Measurements from ENCODE around the gene VPS72. TPM values are rescaled to one million over a fixed set of nuclear protein-coding genes. Genes with fewer than 3 reads are reported as not detected.
"Not testable (repeated sequence)": the region's sequence is repeated elsewhere in the genome, so short reads cannot be mapped to it uniquely, and the experiment has no call there.

The VPS72 gene
- total RNA-seq, 4 donors from 2014 or later = 27.3 to 43.3 (median 31.1) TPM

DNA sequence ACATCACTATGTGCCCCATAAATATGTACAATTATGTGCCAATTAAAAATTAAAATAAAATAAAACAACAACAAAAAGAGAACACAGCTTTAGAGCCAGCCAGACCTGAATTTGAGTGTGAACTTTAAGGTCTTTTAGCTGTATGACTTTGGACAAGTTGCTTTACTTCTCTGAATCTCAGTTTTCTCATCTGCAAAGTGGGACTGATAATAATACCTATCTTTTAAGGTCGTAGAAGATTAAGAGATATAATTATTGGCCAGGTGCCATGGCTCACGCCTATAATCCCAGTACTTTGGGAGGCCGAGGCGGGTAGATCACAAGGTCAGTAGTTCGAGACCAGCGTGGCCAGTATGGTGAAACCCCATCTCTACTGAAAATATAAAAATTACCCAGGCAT, 3.3 kb upstream of the VPS72 start:
- intact Hi-C loops (cut with DNase I; ENCODE audit: low total_unique reads) = no loop called here
- DNase-seq (ENCODE audit: low spot score in 2 of 2) = no peak
- no peak for TF ChIP-seq POLR2A (IDR thresholded peaks at IDR 0.05)
- TF ChIP-seq, protein P1, sequence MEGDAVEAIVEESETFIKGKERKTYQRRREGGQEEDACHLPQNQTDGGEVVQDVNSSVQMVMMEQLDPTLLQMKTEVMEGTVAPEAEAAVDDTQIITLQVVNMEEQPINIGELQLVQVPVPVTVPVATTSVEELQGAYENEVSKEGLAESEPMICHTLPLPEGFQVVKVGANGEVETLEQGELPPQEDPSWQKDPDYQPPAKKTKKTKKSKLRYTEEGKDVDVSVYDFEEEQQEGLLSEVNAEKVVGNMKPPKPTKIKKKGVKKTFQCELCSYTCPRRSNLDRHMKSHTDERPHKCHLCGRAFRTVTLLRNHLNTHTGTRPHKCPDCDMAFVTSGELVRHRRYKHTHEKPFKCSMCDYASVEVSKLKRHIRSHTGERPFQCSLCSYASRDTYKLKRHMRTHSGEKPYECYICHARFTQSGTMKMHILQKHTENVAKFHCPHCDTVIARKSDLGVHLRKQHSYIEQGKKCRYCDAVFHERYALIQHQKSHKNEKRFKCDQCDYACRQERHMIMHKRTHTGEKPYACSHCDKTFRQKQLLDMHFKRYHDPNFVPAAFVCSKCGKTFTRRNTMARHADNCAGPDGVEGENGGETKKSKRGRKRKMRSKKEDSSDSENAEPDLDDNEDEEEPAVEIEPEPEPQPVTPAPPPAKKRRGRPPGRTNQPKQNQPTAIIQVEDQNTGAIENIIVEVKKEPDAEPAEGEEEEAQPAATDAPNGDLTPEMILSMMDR (IDR thresholded peaks at IDR 0.05) = no peak
- H3K4me3 ChIP-seq (ENCODE audit: low read depth, poor library complexity, severe bottlenecking) = no peak overlapping the region
- 59 to 62% methylated on average over 6 of the region's 6 CpGs for WGBS, 2 donors

DNA sequence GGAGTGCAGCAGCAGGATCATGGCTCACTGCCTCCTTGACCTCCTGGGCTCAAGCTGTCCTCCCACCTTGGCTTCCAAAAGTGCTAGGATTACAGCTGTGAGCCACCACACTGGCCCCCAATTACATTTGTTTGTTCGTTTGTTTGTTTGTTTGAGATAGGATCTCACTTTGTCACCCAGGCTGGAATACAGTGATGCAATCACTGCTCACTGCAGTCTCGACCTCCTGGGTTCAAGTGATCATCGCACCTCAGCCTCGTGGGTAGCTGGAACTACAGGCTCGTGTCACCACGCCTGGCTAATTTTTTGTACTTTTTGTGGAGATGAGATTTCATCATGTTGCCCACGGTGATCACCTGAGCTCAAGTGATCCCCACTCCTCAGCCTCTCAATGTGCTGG, 2.0 kb upstream of the VPS72 start:
- DNase-seq (ENCODE audit: low spot score in 2 of 2) = no peak
- no peak overlapping the region for H3K4me3 ChIP-seq (ENCODE audit: low read depth, poor library complexity, severe bottlenecking)
- TF ChIP-seq, protein P1 (IDR thresholded peaks at IDR 0.05) = no peak
- TF ChIP-seq POLR2A (IDR thresholded peaks at IDR 0.05) = no peak
- intact Hi-C loops (cut with DNase I; ENCODE audit: low total_unique reads) = no loop called here
- 80 to 88% methylated on average over 7 of the region's 7 CpGs for WGBS, 2 donors

DNA sequence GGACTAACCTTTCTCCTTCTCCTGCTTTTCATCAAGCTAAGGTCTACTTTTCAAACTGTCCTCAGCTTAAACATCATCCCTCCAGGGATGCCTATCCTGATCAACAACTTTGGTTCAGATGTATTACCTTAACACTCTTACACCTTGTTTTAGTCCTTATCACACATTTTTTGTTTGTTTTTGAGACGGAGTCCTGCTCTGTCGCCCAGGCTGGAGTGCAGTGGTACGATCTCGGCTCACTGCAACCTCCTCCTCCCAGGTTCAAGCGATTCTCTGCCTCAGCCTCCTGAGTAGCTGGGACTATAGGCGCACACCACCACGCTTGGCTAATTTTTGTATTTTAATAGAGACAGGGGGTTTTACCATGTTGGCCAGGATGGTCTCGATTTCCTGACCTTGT, 1.3 kb downstream of the VPS72 start:
- WGBS, 2 donors = 75 to 77% methylated on average over 8 of the region's 8 CpGs
- H3K4me3 ChIP-seq (ENCODE audit: low read depth, poor library complexity, severe bottlenecking); intact Hi-C loops (cut with DNase I; ENCODE audit: low total_unique reads); DNase-seq (ENCODE audit: low spot score in 2 of 2): not testable (repeated sequence)

DNA sequence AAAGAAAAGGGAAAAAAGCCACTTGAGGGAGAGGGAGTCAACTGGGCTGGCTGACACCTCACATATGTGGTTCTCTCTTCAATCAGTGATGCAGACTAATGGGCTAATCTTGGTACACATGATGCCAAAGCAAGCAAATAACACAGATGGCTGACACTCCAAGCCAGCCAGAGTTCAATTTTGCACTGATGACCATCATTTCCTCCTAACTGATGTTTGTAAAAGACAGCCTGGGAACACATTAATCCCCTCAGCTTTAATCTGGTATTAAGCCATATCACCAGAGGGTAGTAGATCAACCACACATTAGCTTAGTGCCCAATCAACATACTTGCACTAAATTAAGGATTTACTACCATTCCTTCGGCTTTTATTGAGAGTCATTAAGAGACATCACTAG, 2.8 kb downstream of the VPS72 start:
- TF ChIP-seq, protein P1 (IDR thresholded peaks at IDR 0.05) = no peak
- no peak for TF ChIP-seq POLR2A (IDR thresholded peaks at IDR 0.05)
- DNase-seq (ENCODE audit: low spot score in 2 of 2) = no peak
- intact Hi-C loops (cut with DNase I; ENCODE audit: low total_unique reads) = no loop called here
- H3K4me3 ChIP-seq (ENCODE audit: low read depth, poor library complexity, severe bottlenecking) = no peak overlapping the region
- 73 to 76% methylated on average over 1 of the region's 1 CpG for WGBS, 2 donors

DNA sequence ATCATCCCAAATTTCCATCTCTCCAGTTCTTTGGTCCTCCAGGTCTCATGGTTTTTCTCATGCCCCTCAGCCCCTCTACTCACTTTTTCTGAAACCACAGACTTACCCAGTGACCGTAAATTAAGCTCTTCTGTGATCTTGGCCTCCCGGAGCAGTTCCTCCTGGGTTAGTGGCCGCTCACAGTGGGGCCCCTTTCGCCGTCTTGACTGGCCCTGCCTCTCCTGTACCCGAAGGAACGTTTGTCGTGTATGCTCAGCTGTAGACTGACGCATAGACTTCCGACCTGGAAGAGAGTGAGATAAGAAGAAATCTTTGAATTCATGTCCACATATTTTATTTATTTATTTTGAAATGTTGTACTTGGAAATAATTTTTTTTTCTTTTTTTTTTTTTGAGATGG, 5.8 kb downstream of the VPS72 start:
- 93% methylated on average over 10 of the region's 10 CpGs for WGBS, 2 donors
- intact Hi-C loops (cut with DNase I; ENCODE audit: low total_unique reads) = no loop called here
- no peak overlapping the region for H3K4me3 ChIP-seq (ENCODE audit: low read depth, poor library complexity, severe bottlenecking)
- TF ChIP-seq, protein P1 (IDR thresholded peaks at IDR 0.05) = no peak
- no peak for TF ChIP-seq POLR2A (IDR thresholded peaks at IDR 0.05)
- no peak for DNase-seq (ENCODE audit: low spot score in 2 of 2)

DNA sequence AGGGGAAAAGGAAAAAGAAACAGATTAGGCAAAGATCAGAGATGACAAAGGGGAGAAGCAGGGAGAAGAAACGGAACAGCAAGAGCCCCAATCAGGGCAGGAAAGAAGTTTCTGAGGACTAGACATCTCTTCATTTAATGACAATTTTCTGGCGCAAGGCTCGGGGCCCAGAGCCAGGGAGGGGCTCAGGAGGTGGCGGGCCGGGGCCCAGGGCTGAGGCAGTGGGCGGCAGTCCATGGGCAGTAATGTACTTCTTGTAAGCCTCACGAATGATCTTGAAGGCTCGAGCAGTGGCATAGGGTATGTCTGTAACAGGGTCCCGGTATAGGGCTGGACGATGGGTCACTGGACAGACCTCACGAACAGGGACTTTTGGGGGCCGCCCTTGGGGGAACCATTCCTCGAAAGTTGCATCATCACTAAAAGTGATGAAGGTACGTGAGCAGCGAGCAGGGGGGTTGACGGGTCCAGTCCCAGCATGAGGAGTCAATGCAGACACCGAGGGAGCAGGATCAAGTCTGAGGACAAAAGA, 13.4 kb downstream of the VPS72 start:
- DNase-seq (ENCODE audit: low spot score in 2 of 2) = no peak
- WGBS, 2 donors = 88 to 90% methylated on average over 17 of the region's 17 CpGs
- no peak overlapping the region for H3K4me3 ChIP-seq (ENCODE audit: low read depth, poor library complexity, severe bottlenecking)
- intact Hi-C loops (cut with DNase I; ENCODE audit: low total_unique reads) = no loop called here
- no peak for TF ChIP-seq POLR2A (IDR thresholded peaks at IDR 0.05)
- TF ChIP-seq, protein P1 (IDR thresholded peaks at IDR 0.05) = no peak
